Breast epithelium (tissue), 3 donors: ENCODE results near the gene TJP1.

Source experiments
- CTCF ChIP-seq, 3 donors: fragments of 450-650 bp; IDR thresholded peaks; one replicate each; pipeline ENCODE4 v1.5.1; 2016 to 2017; ENCODE audit warnings: antibody characterized with exemption in 3 of 3, mild to moderate bottlenecking in 3 of 3, moderate library complexity in 3 of 3
- POLR2AphosphoS5 ChIP-seq, 3 donors: sonication (generic); formaldehyde crosslinking; IDR thresholded peaks; one replicate each; pipeline ENCODE4 v1.6.1; 2017; ENCODE audit warnings: antibody characterized with exemption in 3 of 3

- no peak for TF ChIP-seq CTCF (IDR thresholded peaks at IDR 0.05)
- no peak for TF ChIP-seq POLR2AphosphoS5 (IDR thresholded peaks at IDR 0.05)
These were observed 147.4 kb downstream of the TJP1 start for GRCh38 chr15:29674661-29675533.
